ENCODE results near the gene ZNF584. TPM values are rescaled to one million over a fixed set of nuclear protein-coding genes. Genes with fewer than 3 reads are reported as not detected.

ZNF584 gene
- total RNA-seq, 1 donor from 2014 or later, result 8.0 TPM

DNA sequence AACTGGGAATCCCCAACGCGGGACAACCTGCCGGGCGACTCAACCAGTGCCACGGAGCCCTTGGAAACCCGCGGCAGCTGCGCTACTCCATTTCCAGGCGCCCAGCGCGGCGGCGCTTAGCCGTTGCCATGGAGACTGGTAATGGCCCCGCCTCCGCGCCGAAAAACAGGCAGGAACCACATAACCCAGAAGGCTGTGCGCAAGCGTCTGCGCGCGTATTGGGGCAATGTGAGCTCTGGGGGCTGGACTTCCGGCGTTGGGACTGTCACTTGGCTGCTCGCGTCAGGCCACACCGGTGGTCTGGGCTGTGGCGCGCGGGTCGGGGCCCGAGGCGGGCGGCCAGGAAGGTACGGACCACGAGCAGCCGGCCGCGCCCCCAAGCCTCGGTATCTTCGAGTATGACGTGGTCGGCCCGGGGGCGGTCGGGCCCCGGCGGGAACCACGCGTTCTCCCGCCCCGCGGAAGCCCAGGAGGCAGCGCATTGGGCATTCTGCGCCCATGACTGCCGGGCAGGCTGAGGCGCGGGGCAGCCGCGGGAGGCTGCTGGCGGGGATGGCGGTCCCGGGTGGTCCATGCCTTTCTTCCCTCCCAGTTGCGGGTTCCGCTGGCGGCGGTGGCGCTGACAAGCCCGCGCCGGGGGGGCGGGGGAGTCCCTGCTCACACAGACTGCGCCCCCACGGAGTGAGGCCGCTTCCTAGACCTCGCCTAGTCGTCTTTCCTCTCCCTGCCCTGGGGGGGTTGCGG lies 43.1 kb downstream of the ZNF584 start, which contains the start of gene ZNF324B:
TSS of gene ZNF324B (plus strand) at position 265 of the 744 bp plus-strand sequence. CDS start 2,080 bp downstream, outside the sequence.
- intact Hi-C loops (cut with micrococcal nuclease), result loop anchor here (1.0 kb wide), 15 partner anchors 11 to 705 kb away; partner anchors contain the start of genes ERVK3-1, RPS5, TRIM28 and ZBTB45

GRCh38 chr19:58453743-58454142 lies 45.3 kb downstream of the ZNF584 start:
- intact Hi-C loops (cut with micrococcal nuclease), result no loop called here

DNA sequence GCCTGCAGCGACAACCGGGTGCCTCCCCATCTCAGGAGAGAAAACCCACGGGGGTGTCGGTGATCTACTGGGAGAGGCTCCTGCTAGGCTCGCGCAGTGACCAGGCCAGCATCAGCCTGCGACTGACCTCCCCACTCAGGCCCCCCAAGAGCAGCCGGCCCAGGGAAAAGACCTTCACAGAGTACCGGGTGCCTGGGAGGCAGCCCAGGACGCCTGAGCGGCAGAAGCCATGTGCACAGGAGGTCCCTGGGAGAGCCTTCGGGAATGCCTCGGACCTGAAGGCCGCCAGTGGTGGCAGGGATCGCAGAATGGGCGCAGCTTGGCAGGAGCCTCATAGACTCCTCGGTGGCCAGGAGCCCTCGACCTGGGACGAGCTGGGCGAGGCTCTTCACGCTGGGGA lies 46.9 kb downstream of the ZNF584 start:
- intact Hi-C loops (cut with micrococcal nuclease), result no loop called here

DNA sequence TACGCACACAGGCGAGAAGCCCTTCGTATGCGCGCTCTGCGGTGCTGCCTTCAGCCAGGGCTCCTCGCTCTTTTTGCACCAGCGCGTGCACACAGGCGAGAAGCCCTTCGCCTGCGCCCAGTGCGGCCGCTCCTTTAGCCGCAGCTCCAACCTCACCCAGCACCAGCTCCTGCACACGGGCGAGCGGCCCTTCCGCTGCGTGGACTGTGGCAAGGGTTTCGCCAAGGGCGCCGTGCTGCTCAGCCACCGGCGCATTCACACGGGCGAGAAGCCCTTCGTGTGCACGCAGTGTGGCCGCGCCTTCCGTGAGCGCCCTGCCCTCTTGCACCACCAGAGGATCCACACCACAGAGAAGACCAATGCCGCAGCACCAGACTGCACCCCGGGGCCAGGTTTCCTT lies 47.7 kb downstream of the ZNF584 start:
- intact Hi-C loops (cut with micrococcal nuclease), result no loop called here

- intact Hi-C loops (cut with micrococcal nuclease), result no loop called here
These were observed 51.6 kb downstream of the ZNF584 start for GRCh38 chr19:58460039-58460438.

- intact Hi-C loops (cut with micrococcal nuclease), result loop anchor here (1.0 to 2.0 kb wide), 9 partner anchors 9 to 161 kb away; partner anchors contain the start of genes ERVK3-1, RPS5, ZNF132 and ZNF324B
These were observed 57.8 kb downstream of the ZNF584 start for GRCh38 chr19:58466089-58466759.

DNA sequence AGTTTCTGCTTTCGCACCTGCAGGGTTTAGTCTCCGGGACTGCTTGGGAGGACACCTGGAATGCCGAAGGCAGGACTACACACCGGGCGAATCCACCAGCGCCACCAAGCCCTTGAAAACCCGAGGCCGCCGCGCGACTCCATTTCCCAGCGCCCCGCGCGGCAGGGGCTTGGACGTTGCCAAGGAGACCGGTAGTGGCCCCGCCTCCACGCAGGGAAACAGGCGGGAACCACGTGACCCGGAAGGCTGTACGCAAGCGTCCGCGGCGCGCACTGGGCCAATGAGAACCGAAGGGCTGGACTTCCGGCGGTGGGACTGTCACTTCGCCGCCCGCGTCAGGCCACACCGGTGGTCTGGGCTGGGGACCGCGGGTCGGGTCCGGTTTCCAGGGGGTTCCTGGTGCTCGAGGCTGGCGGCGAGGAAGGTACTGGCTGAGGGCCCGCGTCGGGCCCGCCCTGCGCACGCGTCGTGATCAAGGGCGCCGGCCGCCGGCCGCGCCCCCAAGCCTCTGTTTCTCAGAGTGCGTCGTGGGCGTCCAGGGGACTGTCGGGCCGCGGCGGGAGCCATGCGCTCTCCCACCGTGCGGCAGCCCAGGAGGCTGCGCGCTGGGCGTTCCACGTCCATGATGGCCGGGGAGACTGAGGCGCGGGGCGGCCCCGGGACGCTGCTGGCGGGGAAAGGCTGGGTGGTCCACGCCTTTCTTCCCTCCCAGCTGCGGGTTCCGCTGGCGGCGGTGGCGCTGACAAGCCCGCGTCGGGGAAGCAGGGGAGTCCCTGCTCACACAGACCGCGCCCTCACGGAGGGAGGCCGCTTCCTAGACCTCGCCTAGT lies 58.5 kb downstream of the ZNF584 start, which contains the start of gene ZNF324:
TSS of gene ZNF324 (plus strand) at position 321 of the 830 bp plus-strand sequence. CDS start 2,106 bp downstream, outside the sequence.
- intact Hi-C loops (cut with micrococcal nuclease), result loop anchor here (1.0 to 2.0 kb wide), 13 partner anchors 8 to 189 kb away; partner anchors contain the start of genes ERVK3-1, MZF1, RPS5 and ZNF132

Other genes with a start within 250 kb of the ZNF584 start
- gene ZNF274, start 225.6 kb upstream of the ZNF584 start, total RNA-seq, result 20.7 and 21.0 TPM in 2 replicates
- gene ZNF544, start 179.7 kb upstream of the ZNF584 start, total RNA-seq, result 41.6 and 42.0 TPM in 2 replicates
- gene ZNF8, start 129.7 kb upstream of the ZNF584 start, total RNA-seq, result 4.9 and 5.5 TPM in 2 replicates
- 64.8 and 68.1 TPM in 2 replicates for gene ERVK3-1, start 103.3 kb upstream of the ZNF584 start, total RNA-seq
- 4.5 and 4.9 TPM in 2 replicates for gene ZSCAN22, start 81.7 kb upstream of the ZNF584 start, total RNA-seq
- gene A1BG, start 55.2 kb upstream of the ZNF584 start, total RNA-seq, result 6.9 and 10.5 TPM in 2 replicates
- 0.64 and 1.0 TPM in 2 replicates for gene ZNF497, start 45.9 kb upstream of the ZNF584 start, total RNA-seq
- gene ZNF837, start 27.6 kb upstream of the ZNF584 start, total RNA-seq, result 1.1 and 1.6 TPM in 2 replicates
- gene RPS5, start 21.4 kb upstream of the ZNF584 start, total RNA-seq, result 894 and 904 TPM in 2 replicates
- 0.29 TPM in 1 of 2 replicates, not detected in the other for gene RNF225, start 13.0 kb upstream of the ZNF584 start, total RNA-seq
- gene ZNF132, start 31.5 kb downstream of the ZNF584 start, total RNA-seq, result 3.7 and 3.8 TPM in 2 replicates
- 11.1 and 11.4 TPM in 2 replicates for gene ZNF324B, start 43.0 kb downstream of the ZNF584 start, total RNA-seq
- 10.6 and 12.6 TPM in 2 replicates for gene ZNF324, start 58.4 kb downstream of the ZNF584 start, total RNA-seq
- gene ZNF446, start 67.7 kb downstream of the ZNF584 start, total RNA-seq, result 7.8 and 9.3 TPM in 2 replicates
- gene SLC27A5, start 103.3 kb downstream of the ZNF584 start, total RNA-seq, result 12.9 and 17.2 TPM in 2 replicates
- 17.2 and 20.0 TPM in 2 replicates for gene ZBTB45, start 111.2 kb downstream of the ZNF584 start, total RNA-seq
- 432 TPM in 2 replicates for gene TRIM28, start 135.4 kb downstream of the ZNF584 start, total RNA-seq
- 130 and 139 TPM in 2 replicates for gene CHMP2A, start 146.5 kb downstream of the ZNF584 start, total RNA-seq
- 96.8 and 105 TPM in 2 replicates for gene UBE2M, start 150.0 kb downstream of the ZNF584 start, total RNA-seq
- 27.5 and 28.7 TPM in 2 replicates for gene MZF1, start 164.7 kb downstream of the ZNF584 start, total RNA-seq

Data from T-helper 1 cell treated with Interleukin-12 subunit alpha and Interleukin-12 subunit beta and Interleukin-4 antibody, amounts not matched to agents 30 ng/mL and 1 ng/mL, for 36 hours (primary cell).